T-helper 2 cell treated with Interferon-gamma antibody and Interleukin-4, amounts not matched to agents 5 μg/mL and 100 μg/mL, for 36 hours (primary cell): ENCODE measurements around the gene LMBR1.
"Not testable (repeated sequence)": the region's sequence is repeated elsewhere in the genome, so short reads cannot be mapped to it uniquely, and the experiment has no call there.

Experiments
- DNase-seq: peaks from one replicate; pipeline ENCODE4 v3.0.0; 2021; ENCODE audit warnings: low spot score
- H3K27ac Mint-ChIP-seq: one replicate; pipeline ENCODE4 v1.8.0; 2021; ENCODE audit warnings: mild to moderate bottlenecking, mixed read lengths
- H3K27me3 Mint-ChIP-seq: one replicate; pipeline ENCODE4 v1.8.0; 2021; ENCODE audit warnings: low read depth, mixed read lengths
- H3K36me3 Mint-ChIP-seq: one replicate; pipeline ENCODE4 v1.8.0; 2021; ENCODE audit warnings: low read depth, mixed read lengths
- H3K4me1 Mint-ChIP-seq: one replicate; pipeline ENCODE4 v1.8.0; 2021; ENCODE audit warnings: low read depth, mixed read lengths
- H3K4me3 Mint-ChIP-seq: one replicate; pipeline ENCODE4 v1.8.0; 2022; ENCODE audit warnings: mild to moderate bottlenecking, moderate library complexity, mixed read lengths
- H3K9me3 Mint-ChIP-seq: one replicate; pipeline ENCODE4 v1.8.0; 2021; ENCODE audit warnings: mixed read lengths

LMBR1 gene

GRCh38 chr7:156731651-156732050 lies 161.3 kb downstream of the LMBR1 start:
- Mint-ChIP-seq H3K36me3 (peaks cover 67% of the 10 kb centered on the region), H3K4me1 (peaks cover 23% of the 10 kb centered on the region)
- DNase-seq, result no peak

GRCh38 chr7:156725936-156726335 lies 167.0 kb downstream of the LMBR1 start:
- H3K27ac Mint-ChIP-seq, result no peak overlapping the region

More at GRCh38 chr7:156731651-156732050, 161.3 kb downstream of the LMBR1 start:
- H3K27me3 Mint-ChIP-seq, result no peaks in the 10 kb centered on the region
- peaks cover 46% of the 10 kb centered on the region for H3K9me3 Mint-ChIP-seq
- H3K4me3 Mint-ChIP-seq, result no peak overlapping the region
- no peak overlapping the region for H3K27ac Mint-ChIP-seq

GRCh38 chr7:156725073-156725472 lies 167.9 kb downstream of the LMBR1 start:
- no peaks in the 10 kb centered on the region for H3K27me3 Mint-ChIP-seq
- no peaks in the 10 kb centered on the region for H3K9me3 Mint-ChIP-seq
- H3K4me1 Mint-ChIP-seq, result peaks cover 5% of the 10 kb centered on the region
- DNase-seq, result no peak
- peaks cover 14% of the 10 kb centered on the region for H3K36me3 Mint-ChIP-seq
- H3K4me3 Mint-ChIP-seq, result no peak overlapping the region
- no peak overlapping the region for H3K27ac Mint-ChIP-seq

More at GRCh38 chr7:156725936-156726335, 167.0 kb downstream of the LMBR1 start:
- peaks cover 1% of the 10 kb centered on the region for H3K9me3 Mint-ChIP-seq
- no peak overlapping the region for H3K4me3 Mint-ChIP-seq
- H3K4me1 Mint-ChIP-seq, result peaks cover 5% of the 10 kb centered on the region
- H3K27me3 Mint-ChIP-seq, result no peaks in the 10 kb centered on the region
- H3K36me3 Mint-ChIP-seq, result peaks cover 18% of the 10 kb centered on the region
- no peak for DNase-seq

- no peak overlapping the region for H3K27ac Mint-ChIP-seq
- no peaks in the 10 kb centered on the region for H3K27me3 Mint-ChIP-seq
- peaks cover 10% of the 10 kb centered on the region for H3K36me3 Mint-ChIP-seq
- no peak for DNase-seq
- no peak overlapping the region for H3K4me3 Mint-ChIP-seq
- no peaks in the 10 kb centered on the region for H3K9me3 Mint-ChIP-seq
- peaks cover 2% of the 10 kb centered on the region for H3K4me1 Mint-ChIP-seq
These were observed 170.7 kb downstream of the LMBR1 start for GRCh38 chr7:156722043-156722826.

GRCh38 chr7:156703773-156704482 lies 189.1 kb downstream of the LMBR1 start:
- DNase-seq, result no peak
- Mint-ChIP-seq H3K9me3 (peaks cover 27% of the 10 kb centered on the region), H3K36me3 (peaks cover 43% of the 10 kb centered on the region), H3K27ac (no peak overlapping the region), H3K27me3 (no peaks in the 10 kb centered on the region), H3K4me1 (peaks cover 18% of the 10 kb centered on the region), H3K4me3 (peak overlapping the region; percentile 28)

- Mint-ChIP-seq H3K4me3 (no peak overlapping the region), H3K9me3 (peaks cover 27% of the 10 kb centered on the region), H3K36me3 (peaks cover 45% of the 10 kb centered on the region), H3K27me3 (no peaks in the 10 kb centered on the region), H3K27ac (no peak overlapping the region), H3K4me1 (peaks cover 18% of the 10 kb centered on the region)
- no peak for DNase-seq
These were observed 189.8 kb downstream of the LMBR1 start for GRCh38 chr7:156703209-156703608.

- H3K36me3 Mint-ChIP-seq, result peaks cover 51% of the 10 kb centered on the region
- H3K27me3 Mint-ChIP-seq, result no peaks in the 10 kb centered on the region
- H3K9me3 Mint-ChIP-seq, result peaks cover 35% of the 10 kb centered on the region
These were observed 190.6 kb downstream of the LMBR1 start for GRCh38 chr7:156702399-156702798.

GRCh38 chr7:156701787-156702186 lies 191.2 kb downstream of the LMBR1 start:
- DNase-seq, H3K27ac Mint-ChIP-seq, H3K4me3 Mint-ChIP-seq, H3K27me3 Mint-ChIP-seq: not testable (repeated sequence)
- H3K4me1 Mint-ChIP-seq, result peaks cover 18% of the 10 kb centered on the region
- peaks cover 53% of the 10 kb centered on the region for H3K36me3 Mint-ChIP-seq
- H3K9me3 Mint-ChIP-seq, result peaks cover 37% of the 10 kb centered on the region

More at GRCh38 chr7:156702399-156702798, 190.6 kb downstream of the LMBR1 start:
- Mint-ChIP-seq H3K4me1 (peaks cover 18% of the 10 kb centered on the region), H3K4me3 (no peak overlapping the region), H3K27ac (no peak overlapping the region)
- DNase-seq, result no peak

GRCh38 chr7:156698512-156698911 lies 194.5 kb downstream of the LMBR1 start:
- H3K27ac Mint-ChIP-seq, H3K4me1 Mint-ChIP-seq, H3K27me3 Mint-ChIP-seq, DNase-seq, H3K4me3 Mint-ChIP-seq: not testable (repeated sequence)
- Mint-ChIP-seq H3K9me3 (peaks cover 62% of the 10 kb centered on the region), H3K36me3 (peaks cover 58% of the 10 kb centered on the region)

- peaks cover 60% of the 10 kb centered on the region for H3K36me3 Mint-ChIP-seq
- not testable (repeated sequence) for H3K27me3 Mint-ChIP-seq, H3K4me1 Mint-ChIP-seq, H3K4me3 Mint-ChIP-seq, H3K27ac Mint-ChIP-seq, DNase-seq
- H3K9me3 Mint-ChIP-seq, result peaks cover 71% of the 10 kb centered on the region
These were observed 195.7 kb downstream of the LMBR1 start for GRCh38 chr7:156697283-156697682.

GRCh38 chr7:156693627-156694026 lies 199.4 kb downstream of the LMBR1 start:
- Mint-ChIP-seq H3K36me3 (peaks cover 46% of the 10 kb centered on the region), H3K27me3 (no peaks in the 10 kb centered on the region), H3K9me3 (peaks cover 54% of the 10 kb centered on the region), H3K4me1 (peaks cover 3% of the 10 kb centered on the region), H3K27ac (no peak overlapping the region), H3K4me3 (no peak overlapping the region)
- no peak for DNase-seq

- H3K36me3 Mint-ChIP-seq, result peaks cover 40% of the 10 kb centered on the region
- no peak overlapping the region for H3K27ac Mint-ChIP-seq
- peaks cover 50% of the 10 kb centered on the region for H3K9me3 Mint-ChIP-seq
These were observed 200.1 kb downstream of the LMBR1 start for GRCh38 chr7:156692849-156693248.

GRCh38 chr7:156691764-156692163 lies 201.2 kb downstream of the LMBR1 start:
- DNase-seq, result no peak
- Mint-ChIP-seq H3K9me3 (peaks cover 41% of the 10 kb centered on the region), H3K27me3 (no peaks in the 10 kb centered on the region), H3K36me3 (peaks cover 32% of the 10 kb centered on the region), H3K4me1 (peaks cover 3% of the 10 kb centered on the region), H3K27ac (no peak overlapping the region), H3K4me3 (no peak overlapping the region)

More at GRCh38 chr7:156692849-156693248, 200.1 kb downstream of the LMBR1 start:
- no peaks in the 10 kb centered on the region for H3K27me3 Mint-ChIP-seq
- no peak for DNase-seq
- no peak overlapping the region for H3K4me3 Mint-ChIP-seq
- H3K4me1 Mint-ChIP-seq, result peaks cover 3% of the 10 kb centered on the region

- Mint-ChIP-seq H3K27me3 (no peaks in the 10 kb centered on the region), H3K9me3 (no peaks in the 10 kb centered on the region), H3K4me1 (peaks cover 8% of the 10 kb centered on the region), H3K27ac (no peak overlapping the region), H3K36me3 (peaks cover 7% of the 10 kb centered on the region), H3K4me3 (no peak overlapping the region)
- no peak for DNase-seq
These were observed 208.3 kb downstream of the LMBR1 start for GRCh38 chr7:156684661-156685060.
